Activated CD4-positive, alpha-beta memory T cell treated with anti-CD3 and anti-CD28 coated beads for 36 hours (primary cell): ENCODE results near the gene SNX27. TPM values are rescaled to one million over a fixed set of nuclear protein-coding genes. Genes with fewer than 3 reads are reported as not detected.
A peak's percentile ranks its signal among the peaks of the same experiment; 100 is the strongest.
"Not testable (repeated sequence)": the region's sequence is repeated elsewhere in the genome, so short reads cannot be mapped to it uniquely, and the experiment has no call there.

ENCODE experiments used
- CTCF ChIA-PET: fragments of 350-600 bp; sonication (Branson Sonifier 250); formaldehyde crosslinking; loops from one replicate; lab custom pipeline; 2021; ENCODE audit warnings: antibody characterized with exemption, inconsistent platforms; lab: Charles Lee
- POLR2A ChIA-PET: fragments of 350-600 bp; sonication (Branson Sonifier 250); formaldehyde crosslinking; loops from one replicate; lab custom pipeline; 2021; ENCODE audit warnings: antibody characterized with exemption; lab: Charles Lee
- DNase-seq: peaks from one replicate; pipeline ENCODE4 v3.0.0-alpha.2; 2020
- H3K27ac Mint-ChIP-seq: one replicate; pipeline ENCODE4 v1.8.0; 2021; ENCODE audit warnings: mixed read lengths
- H3K27me3 Mint-ChIP-seq: one replicate; pipeline ENCODE4 v1.8.0; 2021; ENCODE audit warnings: mixed read lengths
- H3K36me3 Mint-ChIP-seq: one replicate; pipeline ENCODE4 v1.8.0; 2021; ENCODE audit warnings: mixed read lengths
- H3K4me1 Mint-ChIP-seq: one replicate; pipeline ENCODE4 v1.8.0; 2021; ENCODE audit warnings: low read depth, mixed read lengths
- H3K4me3 Mint-ChIP-seq: one replicate; pipeline ENCODE4 v1.8.0; 2021; ENCODE audit warnings: mild to moderate bottlenecking, mixed read lengths
- H3K9me3 Mint-ChIP-seq: one replicate; pipeline ENCODE4 v1.8.0; 2021; ENCODE audit warnings: mixed read lengths
- intact Hi-C: fragments of 100-400 bp; cut with micrococcal nuclease; formaldehyde crosslinking; loops from one replicate; pipeline ENCODE4 v1.15.1; 2023
- total RNA-seq, 2 experiments: library from RNA; stranded (reverse); gene quantifications; one replicate each; pipeline ENCODE4 v1.2.3, GENCODE V29; 2021

SNX27 gene
- total RNA-seq, 2 experiments from 2014 or later = 27.1 to 30.7 TPM

GRCh38 chr1:151581921-151582320, 29.9 kb upstream of the SNX27 start:
- intact Hi-C loops = no loop called here
- H3K36me3 Mint-ChIP-seq = no peaks in the 10 kb centered on the region
- H3K9me3 Mint-ChIP-seq = no peaks in the 10 kb centered on the region
- no peaks in the 10 kb centered on the region for H3K4me1 Mint-ChIP-seq
- no peak overlapping the region for H3K4me3 Mint-ChIP-seq
- H3K27me3 Mint-ChIP-seq = no peaks in the 10 kb centered on the region
- H3K27ac Mint-ChIP-seq = no peak overlapping the region
- ChIA-PET POLR2A (interaction anchor here (0.5 kb wide), 1 partner anchor 298 kb away, joined by 3 read pairs; no protein-coding TSS in a partner anchor), CTCF (interaction anchor here (0.6 kb wide), 1 partner anchor 97 kb away, joined by 3 read pairs; no protein-coding TSS in a partner anchor)
- DNase-seq = no peak

DNA sequence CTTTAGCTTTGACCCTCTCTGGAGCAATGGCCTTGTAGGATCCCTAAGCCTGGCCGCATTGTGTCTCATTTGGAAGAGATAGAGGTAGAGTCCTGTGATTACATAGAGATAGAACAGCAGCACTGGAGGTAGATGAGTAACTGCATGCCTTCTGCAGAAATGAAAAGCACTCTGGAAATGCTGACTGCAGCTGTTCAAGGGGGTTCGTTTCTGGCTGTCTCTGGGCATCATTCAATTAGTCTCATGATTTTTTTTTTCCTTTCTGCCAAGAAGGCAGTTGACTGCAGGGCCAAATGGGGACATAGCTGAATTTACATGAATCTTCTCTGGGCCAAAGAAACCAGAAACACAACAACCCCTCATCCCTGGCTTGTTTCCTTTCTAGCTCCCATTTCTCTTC, 28.1 kb upstream of the SNX27 start:
- Mint-ChIP-seq H3K9me3 (no peaks in the 10 kb centered on the region), H3K27ac (no peak overlapping the region), H3K27me3 (no peaks in the 10 kb centered on the region), H3K36me3 (no peaks in the 10 kb centered on the region), H3K4me3 (no peak overlapping the region), H3K4me1 (no peaks in the 10 kb centered on the region)
- ChIA-PET POLR2A (no interaction called here), CTCF (interaction anchor here (1.2 to 1.4 kb wide), 2 partner anchors 10 to 140 kb away, joined by 3 read pairs; no protein-coding TSS in a partner anchor)
- DNase-seq = no peak
- intact Hi-C loops = no loop called here

DNA sequence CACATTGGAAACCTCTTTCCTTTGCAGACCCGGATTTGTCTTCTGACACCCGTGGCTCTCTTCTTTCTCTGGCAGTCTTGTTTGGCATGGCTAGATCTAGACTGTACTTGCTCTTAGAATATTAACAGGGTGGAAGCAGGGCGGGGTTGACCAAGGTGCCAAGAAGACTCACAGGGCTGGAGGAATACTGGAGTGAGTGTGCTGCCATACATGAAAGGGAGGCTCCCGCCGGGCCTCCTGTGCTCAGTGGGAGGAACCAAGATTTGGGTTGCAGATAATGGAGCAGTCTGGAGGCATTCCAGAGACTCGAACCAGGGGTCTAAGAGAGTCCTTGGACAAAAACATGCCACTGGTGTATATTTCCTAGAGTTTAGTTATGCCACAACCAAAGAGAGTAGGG, 27.6 kb upstream of the SNX27 start:
- DNase-seq = no peak
- intact Hi-C loops = no loop called here
- peaks cover 1% of the 10 kb centered on the region for H3K27me3 Mint-ChIP-seq

DNA sequence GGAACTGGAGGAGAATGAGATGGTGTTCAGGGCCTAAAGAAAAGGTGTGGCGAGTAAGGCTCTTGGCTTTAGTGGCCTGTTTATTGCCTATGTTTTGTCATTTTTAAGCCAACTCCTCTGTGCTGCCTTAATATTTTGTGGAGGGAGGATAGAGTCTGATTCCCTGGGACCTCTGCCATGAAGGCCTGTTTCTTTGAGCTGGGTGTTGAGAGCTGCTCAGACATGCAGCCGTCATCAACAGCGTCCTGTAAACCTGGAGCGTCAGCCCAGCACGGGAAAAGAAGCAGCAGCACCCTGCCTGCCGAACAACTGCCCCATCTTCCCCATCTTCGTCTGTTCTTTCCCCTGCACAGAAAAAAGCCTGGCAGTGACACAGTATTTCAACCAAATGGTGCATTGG, 27.1 kb upstream of the SNX27 start:
- H3K9me3 Mint-ChIP-seq = no peaks in the 10 kb centered on the region
- POLR2A ChIA-PET = no interaction called here
- no peak overlapping the region for H3K4me3 Mint-ChIP-seq
- H3K27ac Mint-ChIP-seq = no peak overlapping the region
- H3K36me3 Mint-ChIP-seq = no peaks in the 10 kb centered on the region
- peaks cover 1% of the 10 kb centered on the region for H3K27me3 Mint-ChIP-seq
- no peaks in the 10 kb centered on the region for H3K4me1 Mint-ChIP-seq
- intact Hi-C loops = no loop called here
- no peak for DNase-seq
- CTCF ChIA-PET = no interaction called here

More for the DNA sequence above, 27.6 kb upstream of the SNX27 start:
- H3K27ac Mint-ChIP-seq = no peak overlapping the region
- CTCF ChIA-PET = interaction anchor here (1.2 to 1.4 kb wide), 2 partner anchors 10 to 140 kb away, joined by 3 read pairs; no protein-coding TSS in a partner anchor
- POLR2A ChIA-PET = no interaction called here
- no peak overlapping the region for H3K4me3 Mint-ChIP-seq
- no peaks in the 10 kb centered on the region for H3K9me3 Mint-ChIP-seq
- no peaks in the 10 kb centered on the region for H3K4me1 Mint-ChIP-seq
- no peaks in the 10 kb centered on the region for H3K36me3 Mint-ChIP-seq

- Mint-ChIP-seq H3K4me1 (no peaks in the 10 kb centered on the region), H3K9me3 (peaks cover under 1% of the 10 kb centered on the region), H3K4me3 (no peak overlapping the region), H3K27ac (no peak overlapping the region), H3K36me3 (no peaks in the 10 kb centered on the region), H3K27me3 (peaks cover 1% of the 10 kb centered on the region)
- DNase-seq = no peak
- ChIA-PET POLR2A (no interaction called here), CTCF (interaction anchor here (0.9 kb wide), 1 partner anchor 9 kb away, joined by 3 read pairs; no protein-coding TSS in a partner anchor)
- intact Hi-C loops = no loop called here
Observed at GRCh38 chr1:151585622-151586021, 26.2 kb upstream of the SNX27 start.

GRCh38 chr1:151590961-151591360, 20.9 kb upstream of the SNX27 start:
- peaks cover 6% of the 10 kb centered on the region for H3K9me3 Mint-ChIP-seq
- intact Hi-C loops = no loop called here
- no peak overlapping the region for H3K4me3 Mint-ChIP-seq
- ChIA-PET CTCF (interaction anchor here (1.2 kb wide), 1 partner anchor 245 kb away, joined by 7 read pairs; no protein-coding TSS in a partner anchor), POLR2A (no interaction called here)
- H3K27ac Mint-ChIP-seq = no peak overlapping the region
- H3K27me3 Mint-ChIP-seq = peaks cover 4% of the 10 kb centered on the region
- no peaks in the 10 kb centered on the region for H3K36me3 Mint-ChIP-seq
- no peak for DNase-seq
- peaks cover 9% of the 10 kb centered on the region for H3K4me1 Mint-ChIP-seq

DNA sequence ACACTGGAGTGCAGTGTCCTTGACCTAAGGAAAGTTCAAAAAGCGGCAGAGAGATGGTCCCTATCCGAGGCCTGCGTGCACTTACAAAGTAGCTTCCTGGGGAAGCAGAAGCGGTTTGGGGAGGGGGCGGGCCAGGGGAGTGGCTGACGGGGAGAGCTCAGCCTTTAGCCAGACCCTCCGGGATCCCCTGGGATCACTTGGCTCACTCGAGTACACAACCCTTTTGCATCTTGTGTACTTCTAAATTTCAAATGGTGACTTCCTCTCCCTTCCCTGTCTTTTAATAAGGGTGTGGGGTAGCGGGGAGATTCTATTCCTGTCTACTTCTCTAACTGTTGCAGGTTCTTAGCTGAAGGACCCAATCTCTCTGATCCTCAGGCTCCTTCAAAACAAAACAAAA, 18.1 kb upstream of the SNX27 start:
- ChIA-PET CTCF (interaction anchor here (0.5 to 2.7 kb wide), 58 partner anchors 8 to 426 kb away, joined by 3 to 27 read pairs (median 4); partner anchors contain the start of genes C2CD4D, MRPL9, RIIAD1 and SNX27), POLR2A (no interaction called here)
- no peaks in the 10 kb centered on the region for H3K36me3 Mint-ChIP-seq
- peak overlapping the region; percentile 46 for H3K4me3 Mint-ChIP-seq
- peaks cover 4% of the 10 kb centered on the region for H3K27me3 Mint-ChIP-seq
- H3K4me1 Mint-ChIP-seq = peaks cover 9% of the 10 kb centered on the region
- H3K9me3 Mint-ChIP-seq = peaks cover 6% of the 10 kb centered on the region
- H3K27ac Mint-ChIP-seq = no peak overlapping the region
- no peak for DNase-seq
- intact Hi-C loops = loop anchor here (1.0 to 2.0 kb wide), 3 partner anchors 142 to 243 kb away; no protein-coding TSS in a partner anchor

DNA sequence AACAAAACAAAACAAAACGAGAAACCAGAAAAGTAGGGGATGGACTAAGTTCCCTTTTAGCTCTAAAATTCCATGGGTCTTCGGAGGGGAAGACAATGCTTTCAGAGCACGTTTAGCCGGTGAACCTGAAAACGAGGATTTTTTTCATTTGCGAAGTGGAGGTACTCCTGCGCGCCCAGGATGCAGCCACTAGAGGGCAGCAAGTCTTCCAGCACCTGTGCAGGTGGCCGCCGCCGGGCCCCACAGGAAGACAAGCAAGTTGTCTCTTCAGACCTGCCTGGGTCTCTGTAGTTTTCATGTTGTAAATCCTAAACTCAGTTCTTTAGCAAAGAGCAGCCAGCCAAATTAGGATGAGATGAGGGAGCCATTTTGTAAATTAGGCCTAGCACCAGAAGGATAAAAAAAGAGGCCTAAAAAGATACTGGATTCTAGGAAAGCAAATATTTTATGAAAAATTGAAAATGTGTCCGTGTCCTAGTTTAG, 17.7 kb upstream of the SNX27 start:
- CTCF ChIA-PET = interaction anchor here (0.5 to 2.7 kb wide), 58 partner anchors 9 to 426 kb away, joined by 3 to 27 read pairs (median 4); partner anchors contain the start of genes C2CD4D, MRPL9, RIIAD1 and SNX27
- POLR2A ChIA-PET = no interaction called here
- peaks cover 3% of the 10 kb centered on the region for H3K27me3 Mint-ChIP-seq
- no peak overlapping the region for H3K27ac Mint-ChIP-seq
- intact Hi-C loops = loop anchor here (1.0 to 2.0 kb wide), 3 partner anchors 141 to 243 kb away; no protein-coding TSS in a partner anchor
- peaks cover 6% of the 10 kb centered on the region for H3K9me3 Mint-ChIP-seq
- DNase-seq = peak; percentile 91
- peaks cover 9% of the 10 kb centered on the region for H3K4me1 Mint-ChIP-seq
- no peaks in the 10 kb centered on the region for H3K36me3 Mint-ChIP-seq
- peak overlapping the region; percentile 46 for H3K4me3 Mint-ChIP-seq

DNA sequence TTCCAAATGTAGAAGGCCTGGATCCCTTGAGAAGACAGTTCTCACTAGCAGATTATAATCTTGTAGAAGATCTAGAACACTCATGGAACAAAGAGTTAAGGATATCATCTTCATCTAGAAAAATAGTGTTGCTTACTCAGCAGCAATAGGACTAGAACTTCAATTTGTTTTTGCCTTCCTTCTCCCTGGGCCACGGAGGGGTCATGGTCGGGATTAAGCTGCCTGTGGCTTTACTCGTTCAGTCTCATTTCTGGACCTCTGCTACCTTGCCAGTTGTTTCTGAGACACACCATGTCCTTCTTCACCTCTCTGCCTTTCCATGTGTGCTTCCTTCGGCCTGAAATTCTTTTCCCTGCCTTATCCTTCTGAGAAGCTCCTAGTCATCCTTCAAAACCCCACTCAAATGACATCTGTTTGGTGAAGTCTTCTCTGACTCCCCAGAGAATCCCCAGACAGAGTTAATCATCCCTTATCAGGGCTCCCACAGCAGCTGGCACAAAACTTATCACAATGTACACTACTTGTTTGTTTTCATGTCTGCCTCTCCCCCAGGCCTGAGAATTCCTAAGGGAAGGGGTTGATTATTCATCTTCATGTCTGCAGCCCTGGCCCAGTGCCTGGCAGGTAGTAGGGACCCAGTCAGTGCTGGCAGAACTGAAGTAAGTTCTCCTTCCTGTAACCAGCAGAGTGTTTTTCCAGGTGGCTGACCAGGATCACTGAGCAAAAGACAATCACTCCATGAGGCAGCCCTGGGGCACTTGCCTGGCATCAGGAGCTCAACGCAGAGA, 15.5 kb upstream of the SNX27 start:
- Mint-ChIP-seq H3K27me3 (peaks cover 3% of the 10 kb centered on the region), H3K4me1 (peaks cover 9% of the 10 kb centered on the region), H3K4me3 (no peak overlapping the region), H3K36me3 (no peaks in the 10 kb centered on the region), H3K9me3 (no peaks in the 10 kb centered on the region), H3K27ac (no peak overlapping the region)
- ChIA-PET POLR2A (no interaction called here), CTCF (interaction anchor here (1.3 to 2.3 kb wide), 4 partner anchors 19 to 249 kb away, joined by 3 to 9 read pairs (median 5); no protein-coding TSS in a partner anchor)
- intact Hi-C loops = no loop called here
- no peak for DNase-seq

DNA sequence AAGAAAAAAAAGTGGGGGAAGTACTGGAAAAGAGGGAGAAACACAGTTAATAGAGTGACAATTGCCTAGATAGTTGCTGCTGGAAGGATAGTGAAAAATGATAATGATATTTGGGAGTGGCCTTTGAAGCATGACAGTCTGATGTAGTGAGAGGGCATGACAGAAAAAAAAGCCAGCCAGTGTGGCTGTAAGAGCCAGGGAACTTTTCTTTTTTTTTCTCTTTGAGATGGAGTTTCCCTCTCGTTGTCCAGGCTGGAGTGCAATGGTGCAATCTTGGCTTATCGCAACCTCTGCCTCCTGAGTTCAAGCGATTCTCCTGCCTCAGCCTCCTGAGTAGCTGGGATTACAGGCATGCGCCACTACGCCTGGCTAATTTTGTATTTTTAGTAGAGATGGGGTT, 9.3 kb upstream of the SNX27 start:
- intact Hi-C loops, DNase-seq, POLR2A ChIA-PET, H3K27me3 Mint-ChIP-seq, H3K4me3 Mint-ChIP-seq, H3K36me3 Mint-ChIP-seq, H3K9me3 Mint-ChIP-seq, H3K27ac Mint-ChIP-seq, H3K4me1 Mint-ChIP-seq: not testable (repeated sequence)
- CTCF ChIA-PET = interaction anchor here (1.5 kb wide), 1 partner anchor 8 kb away, joined by 14 read pairs; no protein-coding TSS in a partner anchor

GRCh38 chr1:151604291-151604690, 7.6 kb upstream of the SNX27 start:
- H3K9me3 Mint-ChIP-seq = no peaks in the 10 kb centered on the region
- no peaks in the 10 kb centered on the region for H3K4me1 Mint-ChIP-seq
- POLR2A ChIA-PET = no interaction called here

GRCh38 chr1:151606384-151606783, 5.5 kb upstream of the SNX27 start:
- peaks cover 4% of the 10 kb centered on the region for H3K4me1 Mint-ChIP-seq
- intact Hi-C loops = no loop called here
- ChIA-PET POLR2A (no interaction called here), CTCF (interaction anchor here (2.9 kb wide), 1 partner anchor 13 kb away, joined by 17 read pairs; no protein-coding TSS in a partner anchor)
- no peaks in the 10 kb centered on the region for H3K36me3 Mint-ChIP-seq
- H3K27me3 Mint-ChIP-seq = peaks cover 6% of the 10 kb centered on the region
- no peak overlapping the region for H3K4me3 Mint-ChIP-seq
- H3K27ac Mint-ChIP-seq = no peak overlapping the region
- no peak for DNase-seq
- no peaks in the 10 kb centered on the region for H3K9me3 Mint-ChIP-seq

More at GRCh38 chr1:151604291-151604690, 7.6 kb upstream of the SNX27 start:
- Mint-ChIP-seq H3K27me3 (peaks cover 6% of the 10 kb centered on the region), H3K4me3 (no peak overlapping the region), H3K27ac (no peak overlapping the region), H3K36me3 (no peaks in the 10 kb centered on the region)
- no peak for DNase-seq
- CTCF ChIA-PET = interaction anchor here (2.9 kb wide), 1 partner anchor 11 kb away, joined by 17 read pairs; no protein-coding TSS in a partner anchor
- intact Hi-C loops = no loop called here
